ENCODE measurements around the gene RAB7B.

The RAB7B gene

DNA sequence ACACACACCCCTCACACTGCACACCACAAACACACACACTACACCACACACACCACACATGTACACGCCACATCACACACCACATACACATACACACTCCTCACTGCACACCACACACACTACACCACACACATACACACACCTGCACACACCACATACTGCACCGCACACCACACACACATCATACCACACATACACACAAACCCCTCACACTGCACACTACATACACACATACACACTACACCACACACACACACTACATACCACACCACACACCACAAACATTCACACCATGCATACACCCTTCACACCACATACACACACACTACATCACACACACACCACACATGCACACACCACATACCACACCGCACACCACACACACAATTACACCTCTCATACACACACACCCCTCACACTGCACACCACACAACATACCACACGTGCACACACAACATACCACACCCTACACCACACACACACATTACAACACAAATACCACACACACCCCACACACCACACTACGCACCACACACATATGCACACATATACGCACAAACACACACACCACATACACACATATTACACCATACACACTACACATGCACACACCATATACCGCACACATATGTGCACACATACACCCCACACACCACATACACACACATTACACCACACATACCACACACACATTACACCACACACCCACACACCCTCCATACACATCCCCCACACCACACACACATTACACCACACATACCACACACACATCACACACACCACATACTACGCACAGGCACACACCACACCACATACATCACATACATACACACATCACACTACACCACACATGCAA lies 29.6 kb downstream of the RAB7B start:
- no peak for DNase-seq (ENCODE audit: low spot score)

DNA sequence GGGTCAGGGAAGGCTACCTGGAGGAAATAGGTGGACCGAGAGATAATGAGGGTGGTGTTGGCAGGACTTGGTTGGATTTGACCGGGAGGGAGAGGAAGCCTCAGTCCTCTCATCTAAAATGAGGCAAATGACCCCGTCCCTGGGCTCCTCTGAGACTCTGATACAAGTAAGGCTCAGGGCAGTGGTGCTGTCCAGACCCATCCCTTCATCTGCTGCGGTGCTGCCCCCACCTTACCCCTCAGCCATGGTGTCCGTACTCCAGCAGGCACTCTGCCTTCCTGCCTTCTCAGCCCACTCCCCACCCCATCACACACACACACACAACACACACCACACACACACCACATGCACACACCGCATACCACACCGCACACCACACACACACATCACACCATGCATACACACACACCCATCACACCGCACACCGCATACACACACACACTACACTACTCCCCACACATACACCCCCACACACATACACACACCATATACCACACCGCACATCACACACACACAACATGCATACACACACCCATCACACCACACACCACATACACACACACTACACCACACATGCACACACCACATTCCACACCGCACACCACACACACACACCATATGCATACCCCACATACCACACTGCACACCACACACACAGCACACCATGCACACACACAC lies 30.6 kb downstream of the RAB7B start:
- no peak for DNase-seq (ENCODE audit: low spot score)

DNA sequence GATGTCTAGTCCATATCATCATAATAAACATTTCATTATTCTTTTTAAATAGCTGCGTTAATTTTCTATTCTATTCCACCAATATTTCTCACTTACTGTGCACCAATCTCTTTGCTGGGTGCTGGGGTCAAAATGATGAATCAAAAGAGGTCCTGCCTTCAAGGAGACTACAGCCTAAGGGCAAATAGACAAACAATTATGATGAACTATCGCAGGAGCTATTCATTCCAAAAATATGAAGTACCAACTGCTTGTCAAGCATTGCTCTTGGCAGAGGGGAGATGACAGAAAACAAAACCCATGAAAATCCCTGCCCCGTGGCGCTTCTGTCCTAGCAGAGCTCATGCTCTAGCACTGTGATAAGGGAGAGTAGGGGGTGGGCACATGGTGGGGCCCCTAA lies 31.1 kb downstream of the RAB7B start:
- no peak for DNase-seq (ENCODE audit: low spot score)

DNA sequence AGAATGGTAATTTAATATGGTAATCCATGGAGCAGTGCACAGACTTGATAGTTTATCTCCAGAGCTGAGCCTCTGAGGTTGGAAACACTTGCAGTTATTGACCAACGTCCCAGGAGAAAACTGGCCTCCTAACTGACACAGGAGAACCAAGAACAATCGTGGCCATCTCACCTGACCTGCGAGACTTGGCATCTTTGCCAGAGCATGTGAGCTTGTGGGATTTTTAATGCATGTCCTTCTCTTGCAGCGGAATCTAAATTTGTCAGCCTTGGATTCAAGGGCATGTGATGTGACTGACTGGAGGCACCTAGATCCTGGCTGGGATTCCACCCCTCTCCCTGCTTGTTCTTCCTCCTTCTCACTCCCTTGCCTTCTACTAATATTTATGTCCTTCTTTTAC lies 32.1 kb downstream of the RAB7B start:
- DNase-seq (ENCODE audit: low spot score): no peak

DNA sequence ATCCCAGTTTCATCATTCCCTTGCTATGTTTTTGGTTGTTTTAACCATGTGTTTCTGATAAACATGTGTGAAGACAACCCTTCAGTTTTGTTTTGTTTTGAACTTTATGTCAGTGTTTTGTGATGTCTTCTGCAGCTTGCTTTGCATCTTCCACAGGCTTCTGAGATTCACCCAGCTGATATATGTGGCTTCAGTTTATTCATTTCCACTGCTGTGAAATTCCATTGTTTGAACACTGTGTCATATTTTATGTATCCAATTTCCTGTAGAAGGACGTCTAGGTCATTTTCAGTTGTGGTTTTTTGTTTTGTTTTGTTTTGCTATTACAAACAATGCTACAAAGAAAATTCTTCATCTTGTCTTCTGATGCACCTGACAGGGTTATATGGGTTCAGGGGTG lies 32.7 kb downstream of the RAB7B start:
- peak; percentile 19 for DNase-seq (ENCODE audit: low spot score)

DNA sequence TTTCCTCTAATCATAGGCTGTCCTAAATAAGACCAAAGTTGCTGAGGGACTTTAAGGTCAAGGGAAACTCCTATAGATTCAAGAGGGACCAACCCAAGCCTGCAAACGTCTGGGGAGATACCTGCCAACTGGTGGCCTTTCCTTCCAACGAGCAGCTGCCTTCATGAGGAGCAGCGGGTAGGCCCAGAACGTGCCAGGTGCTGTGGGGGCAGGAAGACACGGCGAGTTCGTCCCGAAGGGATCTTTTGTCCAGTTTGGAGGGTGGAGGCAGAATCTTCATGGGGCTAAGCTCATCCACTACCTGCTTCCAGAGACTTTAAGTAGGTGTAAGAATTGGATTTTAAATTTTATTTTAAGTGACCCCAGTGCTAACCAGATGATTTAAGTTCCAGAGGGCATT lies 34.0 kb downstream of the RAB7B start:
- DNase-seq (ENCODE audit: low spot score): no peak

DNA sequence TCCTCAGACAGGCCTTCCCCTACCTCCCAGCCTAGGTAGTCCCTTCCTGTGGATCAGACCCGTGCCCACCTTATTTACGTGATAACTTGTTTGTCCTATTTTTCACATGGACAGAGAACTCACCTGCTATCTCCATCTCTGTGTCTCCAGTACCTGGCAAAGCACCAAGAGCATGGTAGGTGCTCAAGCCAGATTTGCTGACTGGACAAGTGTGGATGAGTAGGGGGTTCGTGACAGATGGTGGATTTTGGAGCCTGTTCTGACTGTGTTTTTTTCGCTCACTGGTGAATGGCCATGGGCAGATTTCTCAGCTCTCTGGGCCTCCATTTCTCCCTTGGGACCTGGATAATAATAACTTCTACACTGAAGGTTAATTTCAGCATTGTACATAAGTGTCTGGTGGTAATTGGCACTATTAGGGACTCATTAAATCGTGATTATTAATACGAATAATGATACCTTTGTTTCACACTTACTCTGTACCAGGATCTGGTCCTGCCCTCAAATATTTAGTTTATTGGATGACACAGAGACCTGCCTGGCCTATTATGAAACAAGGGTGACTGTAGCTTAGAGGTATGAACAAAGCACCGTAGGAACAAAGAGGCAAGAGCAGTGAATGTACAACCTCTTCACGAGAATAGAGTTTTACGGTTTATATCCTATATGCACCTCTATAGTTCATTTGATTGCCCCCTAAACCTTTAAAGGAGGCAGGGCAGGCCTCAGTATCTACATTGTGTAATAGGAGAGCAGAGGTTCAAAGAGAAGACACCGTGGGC lies 35.5 kb downstream of the RAB7B start:
- no peak for DNase-seq (ENCODE audit: low spot score)

DNA sequence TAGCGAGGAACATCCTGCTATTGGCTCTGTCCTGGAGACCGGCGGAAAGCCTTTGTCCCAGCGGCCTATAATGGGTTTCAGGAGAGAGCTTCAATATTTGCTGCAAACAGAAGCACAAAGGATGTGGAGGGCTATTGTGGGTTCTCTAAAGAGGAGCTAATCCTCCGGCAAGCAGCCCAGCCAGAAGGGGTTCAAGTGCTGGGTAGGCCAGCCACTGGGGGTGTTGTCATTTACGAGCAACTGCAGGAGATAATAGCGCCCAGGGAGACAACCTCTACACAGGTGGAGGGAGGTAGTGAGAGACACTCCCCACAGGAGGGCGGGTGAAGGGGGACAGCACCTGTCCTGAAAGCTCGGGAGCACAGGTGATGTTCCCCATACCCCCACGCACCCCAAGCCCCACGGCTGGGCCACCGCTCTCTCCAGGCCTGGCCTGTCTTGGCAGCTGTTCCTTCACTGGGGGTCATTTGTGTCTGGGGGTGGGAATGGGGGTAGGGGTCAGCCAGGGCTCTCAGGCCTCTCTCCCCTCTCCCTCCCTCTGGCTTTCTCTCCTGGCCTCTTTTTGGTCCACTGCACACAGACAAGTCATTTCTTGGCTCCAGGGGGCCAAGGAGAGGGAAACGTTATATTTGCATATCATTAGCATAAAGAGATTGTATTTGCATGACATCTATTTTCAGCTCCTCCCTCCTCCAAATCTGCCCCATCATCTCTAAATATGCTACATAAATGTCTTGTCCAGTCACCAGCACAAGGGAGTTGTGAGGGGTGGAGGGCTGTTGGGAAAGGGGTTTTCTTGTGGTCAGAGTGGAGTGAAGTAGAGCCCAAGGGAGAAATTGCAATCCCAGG lies 37.9 kb downstream of the RAB7B start:
- no peak for DNase-seq (ENCODE audit: low spot score)

DNA sequence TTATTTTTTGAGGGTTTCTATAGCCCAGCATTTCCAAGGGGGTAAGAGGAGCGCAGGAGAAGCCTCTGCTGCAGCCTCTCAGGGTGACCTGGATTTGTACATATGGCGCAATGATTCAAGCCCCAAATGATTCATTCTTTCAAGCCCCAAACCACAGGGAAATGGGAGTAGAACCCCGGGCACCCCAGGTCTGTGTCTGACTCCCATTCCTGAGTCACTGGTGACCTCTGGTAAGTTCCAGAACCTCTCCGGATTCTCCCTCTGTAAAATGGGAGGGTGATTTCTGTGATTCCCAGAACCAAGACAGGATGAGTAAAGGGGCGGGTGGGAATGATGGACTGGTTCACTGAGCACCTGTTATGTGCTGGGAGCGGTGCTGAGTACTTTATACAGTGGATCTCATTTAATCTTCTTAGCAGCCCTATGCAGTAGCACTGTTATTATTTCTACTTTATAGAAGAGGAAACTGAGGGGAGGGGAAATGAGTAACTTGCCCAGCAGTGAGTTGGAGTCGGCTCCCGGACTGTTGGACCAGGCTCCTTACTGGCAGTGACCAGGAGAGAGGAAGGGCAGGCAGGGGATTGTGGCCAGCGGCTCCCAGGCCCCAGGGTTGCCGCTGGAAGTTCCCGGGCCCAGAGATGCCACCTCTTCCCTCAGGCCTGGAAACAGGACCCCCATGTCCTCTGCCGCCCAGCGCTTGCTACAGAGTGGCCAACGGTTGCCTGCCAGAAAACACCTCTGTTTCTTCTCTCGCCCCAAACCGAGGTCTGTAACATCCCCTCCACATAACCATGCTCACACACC lies 39.6 kb downstream of the RAB7B start:
- peak; percentile 81 for DNase-seq (ENCODE audit: low spot score)

DNA sequence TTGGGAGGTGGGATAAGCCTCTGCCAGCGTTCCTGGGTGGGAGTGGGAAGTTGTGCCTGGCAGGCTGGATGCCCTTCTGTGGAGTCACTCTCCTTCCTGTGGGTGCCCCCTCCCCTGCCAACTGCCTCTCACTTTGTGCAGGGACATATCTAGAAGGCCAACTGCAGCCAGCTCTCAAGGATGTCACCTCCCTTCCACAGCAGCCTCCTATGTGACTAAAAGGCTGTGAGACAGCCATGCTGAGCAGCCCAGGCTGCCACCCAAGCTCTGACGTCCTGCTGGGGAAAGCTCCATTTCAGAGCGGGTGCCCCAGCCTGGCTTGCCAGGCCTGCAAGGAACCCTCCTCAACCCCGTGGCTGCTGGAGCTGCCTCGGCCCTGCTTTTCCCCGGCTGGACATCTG lies 40.4 kb downstream of the RAB7B start:
- peak; percentile 30 for DNase-seq (ENCODE audit: low spot score)

DNA sequence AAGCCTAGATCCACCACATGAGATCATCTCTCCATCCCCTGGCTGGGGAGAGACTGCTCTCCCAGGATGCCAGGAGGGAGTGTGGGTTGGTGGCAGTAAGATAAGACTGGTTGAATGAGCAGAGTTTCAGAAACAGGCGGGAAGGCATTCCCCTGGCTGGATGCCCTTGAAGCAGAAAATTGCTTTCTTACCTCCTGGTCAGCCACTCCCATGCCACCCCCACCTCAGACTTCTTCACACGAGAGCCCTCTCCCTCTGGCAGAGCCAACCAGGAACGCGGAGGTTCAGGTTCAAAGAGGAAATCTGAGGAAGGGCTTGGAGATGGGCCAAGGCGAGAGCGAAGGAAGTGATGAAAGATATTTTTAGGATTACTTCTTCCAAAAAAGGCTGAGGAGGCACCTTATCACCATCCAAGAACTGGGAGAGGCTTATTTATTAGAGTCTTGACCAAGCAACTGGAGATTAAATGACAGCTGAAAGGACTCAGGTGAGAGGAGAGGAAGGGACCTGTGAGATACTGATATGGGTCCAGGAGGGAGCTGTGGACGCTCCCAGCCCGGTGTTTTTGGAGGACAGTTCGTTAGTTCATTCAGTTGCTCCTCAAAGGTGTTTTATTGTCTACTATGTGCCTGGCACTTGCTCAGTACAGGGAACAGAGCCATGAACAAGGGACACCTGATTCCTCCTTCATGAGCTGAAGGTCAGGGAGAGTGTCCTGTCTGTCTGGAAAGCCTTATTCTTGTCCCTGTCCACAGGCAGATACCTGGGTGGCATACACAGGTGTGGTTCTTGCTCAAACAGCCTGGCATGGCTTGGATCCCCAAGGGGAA lies 41.0 kb downstream of the RAB7B start:
- DNase-seq (ENCODE audit: low spot score): peak; percentile 24

DNA sequence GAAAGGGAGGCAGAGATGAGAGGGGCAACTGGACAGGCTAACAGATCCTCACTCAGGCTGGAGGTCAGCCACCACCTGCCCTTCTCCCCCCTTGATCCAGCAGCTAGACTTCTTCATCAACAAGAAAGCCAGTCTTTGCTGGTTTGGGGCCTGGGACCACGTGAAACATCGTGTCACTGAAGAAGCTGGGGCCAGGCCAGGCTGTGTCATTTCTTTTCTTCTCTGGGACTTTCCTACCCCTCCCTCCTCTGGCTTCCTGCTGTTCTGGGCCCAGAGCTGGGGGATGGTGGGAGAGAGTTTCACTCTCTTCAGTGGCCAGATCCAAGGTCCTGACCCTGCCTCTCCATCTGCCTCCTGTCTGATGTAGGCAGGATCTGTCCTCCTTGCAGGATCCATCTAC lies 41.8 kb downstream of the RAB7B start:
- DNase-seq (ENCODE audit: low spot score): no peak

DNA sequence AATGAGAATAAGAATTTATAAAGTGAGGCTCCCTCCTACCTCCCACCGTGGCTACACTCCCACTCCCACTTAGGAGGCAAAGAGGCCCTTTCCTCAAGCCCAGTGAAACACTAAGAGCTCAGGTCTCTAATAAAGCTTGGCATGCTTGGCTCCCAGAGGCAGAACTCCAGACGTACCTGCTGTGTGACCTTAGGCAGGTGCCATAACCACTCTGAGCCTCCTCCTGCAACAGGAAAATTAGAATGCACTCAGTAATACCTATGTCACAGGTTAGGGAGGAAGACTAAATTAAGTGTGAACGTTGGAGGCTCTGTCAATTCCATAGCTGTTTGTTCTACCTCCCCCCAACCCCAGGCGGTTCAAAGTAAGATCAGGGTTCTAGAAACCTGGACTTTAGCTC lies 43.4 kb downstream of the RAB7B start:
- no peak for DNase-seq (ENCODE audit: low spot score)

DNA sequence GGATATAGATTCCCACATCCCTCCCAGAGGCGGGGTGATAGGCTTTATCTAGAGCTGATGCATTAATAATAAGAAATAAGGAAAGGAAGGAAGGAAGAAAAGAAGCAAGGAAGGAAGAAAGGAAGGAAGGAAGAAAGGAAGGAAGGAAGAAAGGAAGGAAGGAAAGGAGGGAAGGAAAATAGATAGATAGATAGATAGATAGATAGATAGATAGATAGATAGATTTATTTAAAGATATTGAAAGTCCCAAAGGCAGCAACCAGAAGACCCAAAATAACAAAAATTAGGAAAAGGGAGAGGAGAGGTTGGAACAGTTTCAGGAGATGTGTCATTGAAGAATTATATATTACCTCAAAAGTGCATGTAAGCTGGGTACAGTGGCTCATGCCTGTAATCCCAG lies 47.7 kb downstream of the RAB7B start:
- DNase-seq (ENCODE audit: low spot score): no peak

DNA sequence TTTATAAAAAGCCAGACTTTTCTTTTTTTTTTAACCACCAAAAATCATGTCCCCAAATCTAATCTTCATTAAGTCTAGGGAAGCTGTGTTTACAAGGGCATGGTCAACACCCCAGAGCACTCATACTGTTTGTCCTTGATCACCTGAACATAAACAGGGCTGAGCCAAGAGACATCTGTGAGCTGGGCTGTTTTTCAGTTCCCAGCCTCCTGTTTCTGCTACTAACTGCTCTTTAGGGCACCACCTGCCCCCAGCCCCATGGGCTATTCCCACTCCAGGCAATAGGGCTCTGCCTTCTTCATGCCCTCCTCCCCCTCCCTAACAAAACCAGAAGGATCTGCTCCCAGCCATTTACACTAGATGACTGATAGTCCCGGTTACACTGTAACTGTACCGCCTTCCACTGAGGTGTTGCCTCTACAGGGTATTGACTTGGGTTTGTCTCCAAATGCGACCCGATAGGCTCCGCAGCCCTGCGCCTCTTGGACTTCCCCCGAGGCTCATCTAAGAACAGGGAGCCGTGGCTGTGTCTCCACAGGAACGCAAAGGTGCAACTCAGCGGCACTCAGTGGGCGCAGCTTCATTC lies 48.3 kb downstream of the RAB7B start:
- DNase-seq (ENCODE audit: low spot score): no peak

DNA sequence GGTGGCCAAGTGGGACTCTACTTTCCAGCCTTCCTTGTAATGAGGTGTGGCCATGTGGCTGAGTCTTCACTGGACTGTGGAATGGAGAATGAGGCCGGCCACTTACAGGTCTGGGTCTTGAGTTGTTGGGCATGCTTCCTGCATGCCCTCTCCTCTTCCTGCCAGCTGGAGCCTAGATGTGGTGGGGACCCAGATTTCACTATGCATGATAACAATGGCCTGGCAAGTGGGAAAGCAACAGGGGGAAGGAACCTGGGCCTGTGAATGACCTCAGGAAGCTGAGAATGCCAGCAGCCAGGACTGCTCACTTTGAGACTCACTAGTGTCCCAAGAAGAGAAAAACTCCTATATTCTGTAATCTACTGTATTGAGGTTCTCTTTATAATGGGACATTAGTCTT lies 51.4 kb downstream of the RAB7B start:
- no peak for DNase-seq (ENCODE audit: low spot score)

DNA sequence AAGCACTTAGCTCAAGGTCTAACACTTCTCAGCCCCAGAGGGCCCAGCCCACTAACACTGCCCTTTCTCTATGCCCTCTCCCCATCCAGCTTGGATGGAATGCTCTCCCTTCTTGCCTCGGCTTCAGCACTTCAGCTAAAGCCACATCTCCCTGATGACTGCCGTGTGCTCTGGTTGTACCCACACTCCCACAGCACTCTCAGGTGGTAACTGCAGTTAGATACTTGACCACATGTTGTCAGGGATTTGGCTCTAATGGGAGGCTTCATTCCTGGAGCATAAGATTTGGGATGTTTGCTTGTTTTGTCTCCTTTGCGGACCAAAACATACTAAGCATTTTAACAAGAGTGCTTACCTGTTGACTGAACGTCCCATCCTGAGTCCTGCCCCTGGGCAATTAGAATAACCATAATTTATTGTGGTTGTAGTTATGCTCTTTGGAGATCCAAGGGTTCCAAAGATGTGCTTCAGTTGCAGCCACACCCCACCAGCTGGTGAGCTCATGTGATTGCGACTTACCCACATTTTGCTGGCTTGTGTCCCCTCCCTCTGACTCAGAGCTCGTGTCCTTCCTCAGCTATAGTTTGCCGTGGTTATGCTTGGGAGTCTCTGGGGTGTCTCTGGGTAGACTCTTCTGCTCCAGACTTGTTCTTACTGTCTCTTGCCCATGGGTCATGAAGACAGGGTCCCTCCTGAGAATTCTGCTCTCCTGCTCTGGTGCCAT lies 52.2 kb downstream of the RAB7B start:
- peak; percentile 84 for DNase-seq (ENCODE audit: low spot score)

DNA sequence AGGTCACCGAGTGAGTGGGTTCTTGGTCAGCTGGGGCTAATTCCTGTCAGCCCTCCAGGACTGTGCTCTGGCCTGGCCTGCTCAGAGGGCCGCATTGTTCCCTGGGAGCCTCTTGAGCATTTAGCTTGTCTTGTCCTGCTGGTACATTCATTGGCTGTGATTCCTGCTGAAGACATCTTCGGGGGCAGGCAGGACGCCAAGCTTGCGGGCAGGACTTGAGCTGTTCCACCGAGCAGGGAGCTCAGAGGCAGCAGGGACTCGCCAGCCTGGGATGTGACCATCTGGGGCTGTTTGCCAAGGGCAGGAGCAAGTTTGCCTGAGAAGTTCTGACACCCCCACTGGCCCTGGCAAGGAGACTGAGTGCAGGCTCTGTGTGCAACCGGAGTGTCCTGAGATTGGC lies 52.9 kb downstream of the RAB7B start:
- peak; percentile 89 for DNase-seq (ENCODE audit: low spot score)

DNA sequence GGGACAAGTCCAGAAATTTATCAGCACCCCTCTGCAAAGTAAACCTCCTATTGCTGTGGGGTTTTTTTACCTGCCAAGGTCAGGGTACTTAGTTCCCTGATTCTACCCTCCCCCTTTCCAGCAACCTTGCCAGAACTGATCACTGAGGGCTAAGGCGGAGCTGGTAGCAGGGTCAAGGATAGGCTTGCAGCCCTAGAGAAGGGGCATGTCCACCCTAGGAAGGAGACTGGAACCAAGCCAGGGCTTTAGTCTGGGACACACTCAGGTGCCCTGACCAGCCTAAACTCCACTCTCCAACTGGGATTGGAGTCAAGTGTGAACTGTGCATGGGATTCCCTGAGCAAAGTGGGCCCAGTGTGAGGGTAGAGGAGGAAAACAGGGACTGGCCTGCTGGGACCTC lies 53.4 kb downstream of the RAB7B start:
- no peak for DNase-seq (ENCODE audit: low spot score)

Data from GM03348 (cell line).